Measurements from ENCODE around the gene MZB1.

- TF ChIP-seq, protein P1, sequence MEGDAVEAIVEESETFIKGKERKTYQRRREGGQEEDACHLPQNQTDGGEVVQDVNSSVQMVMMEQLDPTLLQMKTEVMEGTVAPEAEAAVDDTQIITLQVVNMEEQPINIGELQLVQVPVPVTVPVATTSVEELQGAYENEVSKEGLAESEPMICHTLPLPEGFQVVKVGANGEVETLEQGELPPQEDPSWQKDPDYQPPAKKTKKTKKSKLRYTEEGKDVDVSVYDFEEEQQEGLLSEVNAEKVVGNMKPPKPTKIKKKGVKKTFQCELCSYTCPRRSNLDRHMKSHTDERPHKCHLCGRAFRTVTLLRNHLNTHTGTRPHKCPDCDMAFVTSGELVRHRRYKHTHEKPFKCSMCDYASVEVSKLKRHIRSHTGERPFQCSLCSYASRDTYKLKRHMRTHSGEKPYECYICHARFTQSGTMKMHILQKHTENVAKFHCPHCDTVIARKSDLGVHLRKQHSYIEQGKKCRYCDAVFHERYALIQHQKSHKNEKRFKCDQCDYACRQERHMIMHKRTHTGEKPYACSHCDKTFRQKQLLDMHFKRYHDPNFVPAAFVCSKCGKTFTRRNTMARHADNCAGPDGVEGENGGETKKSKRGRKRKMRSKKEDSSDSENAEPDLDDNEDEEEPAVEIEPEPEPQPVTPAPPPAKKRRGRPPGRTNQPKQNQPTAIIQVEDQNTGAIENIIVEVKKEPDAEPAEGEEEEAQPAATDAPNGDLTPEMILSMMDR (IDR thresholded peaks at IDR 0.05; ENCODE audit: control extremely low read depth in 1 of 3, insufficient read depth in 1 of 3, low read depth in 1 of 3, low read length in 3 of 3) = no peak
- TF ChIP-seq RFX5 (IDR thresholded peaks at IDR 0.05; ENCODE audit: borderline replicate concordance, low read depth, low read length) = no peak
- no peak for TF ChIP-seq USF2 (IDR thresholded peaks at IDR 0.05; ENCODE audit: low read length)
- no peak for TF ChIP-seq JUN (IDR thresholded peaks at IDR 0.05; ENCODE audit: low read depth, low read length)
- no peak for TF ChIP-seq POLR2AphosphoS5 (IDR thresholded peaks at IDR 0.05; ENCODE audit: low read depth, low read length)
- TF ChIP-seq GABPA (IDR thresholded peaks at IDR 0.05; ENCODE audit: borderline replicate concordance, insufficient read depth, low read length) = no peak
- TF ChIP-seq EZH2 (IDR thresholded peaks at IDR 0.05; ENCODE audit: low read depth, low read length, severe bottlenecking) = no peak
- TF ChIP-seq SIN3A (conservative IDR thresholded peaks at IDR 0.05 in 1 of 2, IDR thresholded peaks at IDR 0.05 in 1 of 2; ENCODE audit: low read depth in 1 of 2, low read length in 2 of 2) = no peak
- no peak for TF ChIP-seq EP300 (IDR thresholded peaks at IDR 0.05; ENCODE audit: borderline replicate concordance in 1 of 2, low read depth in 2 of 2, low read length in 2 of 2)
- no peak for TF ChIP-seq MAX (IDR thresholded peaks at IDR 0.05)
- no peak for TF ChIP-seq POLR2A (IDR thresholded peaks at IDR 0.05; ENCODE audit: control extremely low read depth in 1 of 2, low read depth in 2 of 2, low read length in 2 of 2)
- TF ChIP-seq ATF2 (IDR thresholded peaks at IDR 0.05; ENCODE audit: low read length) = no peak
- TF ChIP-seq SUZ12 (IDR thresholded peaks at IDR 0.05; ENCODE audit: low read length) = no peak
- TF ChIP-seq RAD21 (IDR thresholded peaks at IDR 0.05 in 1 of 2, conservative IDR thresholded peaks at IDR 0.05 in 1 of 2; ENCODE audit: low read depth in 2 of 2, low read length in 2 of 2) = no peak
These were observed 7.0 kb upstream of the MZB1 start for GRCh38 chr5:139396691-139397090.
